ENCODE measurements around the gene TRIM3. TPM values are rescaled to one million over a fixed set of nuclear protein-coding genes. Genes with fewer than 3 reads are reported as not detected.

Gene TRIM3
- total RNA-seq, 1 donor from 2014 or later: 20.6 TPM

GRCh38 chr11:6402561-6402981, 71.2 kb downstream of the TRIM3 start:
- peaks cover 9% of the 10 kb centered on the region for H3K36me3 Mint-ChIP-seq (ENCODE audit: low read depth)
- DNase-seq (ENCODE audit: low read depth, low spot score): no peak
- no peak overlapping the region for H3K27ac Mint-ChIP-seq (ENCODE audit: unreplicated experiment)
- peaks cover 29% of the 10 kb centered on the region for H3K4me1 Mint-ChIP-seq
- H3K27me3 Mint-ChIP-seq (ENCODE audit: low read depth): no peaks in the 10 kb centered on the region
- H3K9me3 Mint-ChIP-seq: no peaks in the 10 kb centered on the region
- no peak overlapping the region for H3K4me3 Mint-ChIP-seq
- TF ChIP-seq CTCF (conservative IDR thresholded peaks at IDR 0.05): no peak

GRCh38 chr11:6402061-6402470, 71.7 kb downstream of the TRIM3 start:
- Mint-ChIP-seq H3K27me3 (ENCODE audit: low read depth) (no peaks in the 10 kb centered on the region), H3K9me3 (no peaks in the 10 kb centered on the region), H3K27ac (ENCODE audit: unreplicated experiment) (no peak overlapping the region), H3K4me1 (peaks cover 25% of the 10 kb centered on the region), H3K4me3 (no peak overlapping the region), H3K36me3 (ENCODE audit: low read depth) (peaks cover 9% of the 10 kb centered on the region)
- no peak for TF ChIP-seq CTCF (conservative IDR thresholded peaks at IDR 0.05)
- no peak for DNase-seq (ENCODE audit: low read depth, low spot score)

GRCh38 chr11:6401464-6401863, 72.3 kb downstream of the TRIM3 start:
- H3K4me1 Mint-ChIP-seq: peaks cover 19% of the 10 kb centered on the region

GRCh38 chr11:6400431-6401345, 73.1 kb downstream of the TRIM3 start:
- Mint-ChIP-seq H3K27ac (ENCODE audit: unreplicated experiment) (no peak overlapping the region), H3K27me3 (ENCODE audit: low read depth) (no peaks in the 10 kb centered on the region), H3K4me1 (peaks cover 12% of the 10 kb centered on the region), H3K36me3 (ENCODE audit: low read depth) (peaks cover 9% of the 10 kb centered on the region), H3K4me3 (no peak overlapping the region), H3K9me3 (no peaks in the 10 kb centered on the region)
- no peak for DNase-seq (ENCODE audit: low read depth, low spot score)
- TF ChIP-seq CTCF (conservative IDR thresholded peaks at IDR 0.05): no peak

More at GRCh38 chr11:6401464-6401863, 72.3 kb downstream of the TRIM3 start:
- Mint-ChIP-seq H3K27me3 (ENCODE audit: low read depth) (no peaks in the 10 kb centered on the region), H3K36me3 (ENCODE audit: low read depth) (peaks cover 9% of the 10 kb centered on the region), H3K4me3 (no peak overlapping the region), H3K9me3 (no peaks in the 10 kb centered on the region), H3K27ac (ENCODE audit: unreplicated experiment) (no peak overlapping the region)
- DNase-seq (ENCODE audit: low read depth, low spot score): no peak
- TF ChIP-seq CTCF (conservative IDR thresholded peaks at IDR 0.05): no peak

Other genes starting within 250 kb of the TRIM3 start
- gene FHIP1B, start 239.3 kb downstream of the TRIM3 start, total RNA-seq: 25.3 and 25.5 TPM in 2 replicates
- gene CNGA4, start 234.9 kb downstream of the TRIM3 start, total RNA-seq: 0.16 TPM in 1 of 2 replicates, not detected in the other
- 0.51 TPM in 1 of 2 replicates, not detected in the other for gene CCKBR, start 214.1 kb downstream of the TRIM3 start, total RNA-seq
- 5.8 and 9.9 TPM in 2 replicates for gene CAVIN3, start 153.4 kb downstream of the TRIM3 start, total RNA-seq
- gene SMPD1, start 83.5 kb downstream of the TRIM3 start, total RNA-seq: 14.6 and 17.7 TPM in 2 replicates
- 86.9 and 90.0 TPM in 2 replicates for gene APBB1, start 54.8 kb downstream of the TRIM3 start, total RNA-seq
- 4.3 and 6.0 TPM in 2 replicates for gene HPX, start 33.0 kb downstream of the TRIM3 start, total RNA-seq
- gene ARFIP2, start 7.4 kb upstream of the TRIM3 start, total RNA-seq: 52.4 and 57.1 TPM in 2 replicates
- gene TIMM10B, start 7.6 kb upstream of the TRIM3 start, total RNA-seq: 43.6 and 47.6 TPM in 2 replicates
- gene DNHD1, start 23.3 kb upstream of the TRIM3 start, total RNA-seq: 10.2 and 12.6 TPM in 2 replicates
- gene RRP8, start 129.7 kb upstream of the TRIM3 start, total RNA-seq: 22.5 and 23.7 TPM in 2 replicates
- 120 and 121 TPM in 2 replicates for gene ILK, start 129.8 kb upstream of the TRIM3 start, total RNA-seq
- 133 and 143 TPM in 2 replicates for gene TAF10, start 138.3 kb upstream of the TRIM3 start, total RNA-seq
- 41.0 and 44.7 TPM in 2 replicates for gene TPP1, start 145.5 kb upstream of the TRIM3 start, total RNA-seq
- 37.5 and 40.4 TPM in 2 replicates for gene DCHS1, start 181.9 kb upstream of the TRIM3 start, total RNA-seq
- gene MRPL17, start 209.4 kb upstream of the TRIM3 start, total RNA-seq: 47.2 and 58.9 TPM in 2 replicates

All from neural crest cell (in vitro differentiated cells).